B cell (primary cell): ENCODE measurements around the gene AGXT.

Experiments
- CTCF ChIP-seq: fragments of 200-600 bp; IDR thresholded peaks from one replicate; pipeline ENCODE4 v1.8.0; 2022; ENCODE audit warnings: antibody characterized with exemption, mild to moderate bottlenecking
- EZH2 ChIP-seq: IDR thresholded peaks from 2 replicates; pipeline ENCODE4 v1.6.1; 2012; ENCODE audit warnings: borderline replicate concordance, low read depth, mild to moderate bottlenecking, moderate library complexity, low read length; ENCODE audit not compliant: insufficient read depth, poor library complexity, severe bottlenecking

- TF ChIP-seq CTCF (peak; percentile 88), EZH2 (no peak)
These were observed 45.4 kb downstream of the AGXT start for GRCh38 chr2:240913810-240914644.
